ENCODE measurements around the gene ATXN1. TPM values are rescaled to one million over a fixed set of nuclear protein-coding genes. Genes with fewer than 3 reads are reported as not detected.

Gene ATXN1
- total and polyA plus RNA-seq, 2 donors from 2014 or later = 4.2 to 58.2 TPM

DNA sequence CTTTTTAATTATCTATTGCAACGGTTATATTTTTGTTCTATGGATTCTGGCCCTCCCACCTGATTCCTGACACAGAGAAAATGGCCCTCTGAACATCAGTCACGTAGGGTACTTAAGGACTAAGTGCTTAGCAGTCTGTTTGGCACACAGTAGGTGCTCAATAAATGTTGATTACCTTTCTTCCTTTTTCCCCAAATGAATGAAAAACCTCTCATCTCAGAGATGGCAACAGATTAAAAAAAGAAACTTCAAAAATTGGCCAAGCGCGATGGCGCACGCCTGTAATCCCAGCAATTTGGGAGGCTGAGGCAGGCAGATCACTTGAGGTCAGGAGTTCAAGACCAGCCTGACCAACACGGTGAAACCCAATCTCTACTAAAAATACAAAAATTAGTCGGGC, 31.5 kb downstream of the ATXN1 start:
- Histone ChIP-seq H3K9ac (ENCODE audit: low read length in 3 of 3) (no peak overlapping the region), H3K36me3 (ENCODE audit: control insufficient read depth in 2 of 3, insufficient read depth in 3 of 3, low read length in 3 of 3) (no peaks in the 10 kb centered on the region), H3K9me3 (ENCODE audit: control insufficient read depth in 2 of 3, insufficient read depth in 1 of 3, low read length in 3 of 3) (no peaks in the 10 kb centered on the region), H3K4me3 (ENCODE audit: low read length in 3 of 3) (no peak overlapping the region), H3K27me3 (ENCODE audit: control insufficient read depth, insufficient read depth, low read length) (no peaks in the 10 kb centered on the region), H3K27ac (ENCODE audit: low read depth in 2 of 2, low read length in 2 of 2) (no peak overlapping the region), H3K4me1 (ENCODE audit: control insufficient read depth in 2 of 3, insufficient read depth in 2 of 3, low read depth in 1 of 3, low read length in 3 of 3) (peaks cover 7 to 15% (median 11%) of the 10 kb centered on the region in 3 donors)
- intact Hi-C loops (cut with DNase I) = no loop called here
- no peak for FAIRE-seq
- DNase-seq = no peak
- TF ChIP-seq, protein P1, sequence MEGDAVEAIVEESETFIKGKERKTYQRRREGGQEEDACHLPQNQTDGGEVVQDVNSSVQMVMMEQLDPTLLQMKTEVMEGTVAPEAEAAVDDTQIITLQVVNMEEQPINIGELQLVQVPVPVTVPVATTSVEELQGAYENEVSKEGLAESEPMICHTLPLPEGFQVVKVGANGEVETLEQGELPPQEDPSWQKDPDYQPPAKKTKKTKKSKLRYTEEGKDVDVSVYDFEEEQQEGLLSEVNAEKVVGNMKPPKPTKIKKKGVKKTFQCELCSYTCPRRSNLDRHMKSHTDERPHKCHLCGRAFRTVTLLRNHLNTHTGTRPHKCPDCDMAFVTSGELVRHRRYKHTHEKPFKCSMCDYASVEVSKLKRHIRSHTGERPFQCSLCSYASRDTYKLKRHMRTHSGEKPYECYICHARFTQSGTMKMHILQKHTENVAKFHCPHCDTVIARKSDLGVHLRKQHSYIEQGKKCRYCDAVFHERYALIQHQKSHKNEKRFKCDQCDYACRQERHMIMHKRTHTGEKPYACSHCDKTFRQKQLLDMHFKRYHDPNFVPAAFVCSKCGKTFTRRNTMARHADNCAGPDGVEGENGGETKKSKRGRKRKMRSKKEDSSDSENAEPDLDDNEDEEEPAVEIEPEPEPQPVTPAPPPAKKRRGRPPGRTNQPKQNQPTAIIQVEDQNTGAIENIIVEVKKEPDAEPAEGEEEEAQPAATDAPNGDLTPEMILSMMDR (IDR thresholded peaks at IDR 0.05; ENCODE audit: borderline replicate concordance, extremely low read depth, insufficient read depth) = no peak

DNA sequence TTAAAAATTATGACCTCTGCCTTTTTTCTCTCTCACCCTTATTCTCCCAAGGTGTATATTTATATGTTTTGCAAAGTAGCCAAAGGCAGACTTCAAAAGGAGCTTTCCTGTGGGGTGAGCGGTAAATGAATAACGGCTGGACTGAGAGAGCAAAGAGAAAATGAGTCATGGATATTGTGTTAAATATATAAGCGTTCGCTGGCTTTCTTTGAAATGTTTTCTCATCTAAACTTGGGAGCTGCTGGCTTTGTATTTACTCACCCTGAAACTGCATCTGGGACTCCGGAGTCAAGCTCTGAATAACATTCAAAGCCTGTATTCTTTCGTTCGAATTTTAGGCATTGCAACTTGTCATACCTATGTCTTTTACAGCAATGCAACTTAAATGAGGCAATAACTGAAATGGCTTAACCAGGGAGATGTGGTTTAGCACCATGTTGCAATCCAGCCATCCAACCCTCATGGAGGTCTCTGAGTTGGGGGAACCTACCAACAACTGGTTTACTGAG, 32.0 kb downstream of the ATXN1 start:
- no peaks in the 10 kb centered on the region for H3K36me3 ChIP-seq (ENCODE audit: control insufficient read depth in 2 of 3, insufficient read depth in 3 of 3, low read length in 3 of 3)
- H3K27ac ChIP-seq (ENCODE audit: low read depth in 2 of 2, low read length in 2 of 2) = no peak overlapping the region
- H3K4me1 ChIP-seq (ENCODE audit: control insufficient read depth in 2 of 3, insufficient read depth in 2 of 3, low read depth in 1 of 3, low read length in 3 of 3) = peaks cover 7 to 21% (median 11%) of the 10 kb centered on the region in 3 donors
- H3K4me3 ChIP-seq (ENCODE audit: low read length in 3 of 3) = no peak overlapping the region
- DNase-seq (no peak), FAIRE-seq (no peak)
- no peaks in the 10 kb centered on the region for H3K27me3 ChIP-seq (ENCODE audit: control insufficient read depth, insufficient read depth, low read length)
- TF ChIP-seq, protein P1 (IDR thresholded peaks at IDR 0.05; ENCODE audit: borderline replicate concordance, extremely low read depth, insufficient read depth) = no peak
- intact Hi-C loops (cut with DNase I) = no loop called here
- no peak overlapping the region for H3K9ac ChIP-seq (ENCODE audit: low read length in 3 of 3)
- H3K9me3 ChIP-seq (ENCODE audit: control insufficient read depth in 2 of 3, insufficient read depth in 1 of 3, low read length in 3 of 3) = no peaks in the 10 kb centered on the region

DNA sequence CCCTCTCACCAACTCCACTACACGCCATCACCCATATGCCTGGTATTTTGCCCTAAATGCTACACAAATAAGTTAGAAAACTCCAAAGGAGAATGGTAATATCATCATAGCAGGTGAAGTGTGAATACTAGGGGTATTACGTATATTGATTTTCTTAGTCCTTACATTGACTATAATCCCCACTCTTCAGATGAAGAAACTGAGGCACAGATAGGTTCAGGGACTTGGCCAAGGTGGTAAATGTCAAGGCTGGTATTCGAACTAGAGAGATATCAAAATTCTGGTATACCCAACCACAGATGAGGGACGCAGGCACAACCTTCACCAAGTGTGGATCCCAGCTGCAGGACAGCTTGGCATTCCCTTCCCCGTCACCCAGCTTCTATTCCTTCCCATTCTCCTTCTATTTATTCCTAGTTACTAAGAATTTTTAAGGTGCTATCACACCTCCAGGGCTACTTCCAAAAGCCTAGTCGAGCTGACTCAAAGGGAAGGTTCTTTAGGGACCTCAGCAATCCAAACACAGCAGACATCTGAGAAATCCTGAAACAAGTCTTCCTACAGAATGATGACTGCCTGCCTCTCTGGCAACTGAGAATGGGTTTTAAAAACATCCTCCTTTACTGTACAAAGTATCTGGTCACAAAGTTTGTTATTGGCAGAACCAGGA, 32.6 kb downstream of the ATXN1 start:
- TF ChIP-seq, protein P1 (IDR thresholded peaks at IDR 0.05; ENCODE audit: borderline replicate concordance, extremely low read depth, insufficient read depth) = no peak
- Histone ChIP-seq H3K9ac (ENCODE audit: low read length in 3 of 3) (no peak overlapping the region), H3K4me1 (ENCODE audit: control insufficient read depth in 2 of 3, insufficient read depth in 2 of 3, low read depth in 1 of 3, low read length in 3 of 3) (peaks cover 7 to 26% (median 11%) of the 10 kb centered on the region in 3 donors), H3K27ac (ENCODE audit: low read depth in 2 of 2, low read length in 2 of 2) (no peak overlapping the region), H3K36me3 (ENCODE audit: control insufficient read depth in 2 of 3, insufficient read depth in 3 of 3, low read length in 3 of 3) (no peaks in the 10 kb centered on the region), H3K27me3 (ENCODE audit: control insufficient read depth, insufficient read depth, low read length) (no peaks in the 10 kb centered on the region), H3K9me3 (ENCODE audit: control insufficient read depth in 2 of 3, insufficient read depth in 1 of 3, low read length in 3 of 3) (no peaks in the 10 kb centered on the region), H3K4me3 (ENCODE audit: low read length in 3 of 3) (no peak overlapping the region)
- intact Hi-C loops (cut with DNase I) = no loop called here
- FAIRE-seq = no peak
- no peak for DNase-seq
